Measurements from ENCODE around the gene PADI4. TPM values are rescaled to one million over a fixed set of nuclear protein-coding genes. Genes with fewer than 3 reads are reported as not detected.
A peak's percentile ranks its signal among the peaks of the same experiment; 100 is the strongest.
"Not testable (repeated sequence)": the region's sequence is repeated elsewhere in the genome, so short reads cannot be mapped to it uniquely, and the experiment has no call there.

The PADI4 gene
- total and polyA plus RNA-seq, 2 of the 8 experiments (the other 6 are each of a cell fraction or from before 2014, with no cell fraction given) = 0.29 TPM; not detected in 1

DNA sequence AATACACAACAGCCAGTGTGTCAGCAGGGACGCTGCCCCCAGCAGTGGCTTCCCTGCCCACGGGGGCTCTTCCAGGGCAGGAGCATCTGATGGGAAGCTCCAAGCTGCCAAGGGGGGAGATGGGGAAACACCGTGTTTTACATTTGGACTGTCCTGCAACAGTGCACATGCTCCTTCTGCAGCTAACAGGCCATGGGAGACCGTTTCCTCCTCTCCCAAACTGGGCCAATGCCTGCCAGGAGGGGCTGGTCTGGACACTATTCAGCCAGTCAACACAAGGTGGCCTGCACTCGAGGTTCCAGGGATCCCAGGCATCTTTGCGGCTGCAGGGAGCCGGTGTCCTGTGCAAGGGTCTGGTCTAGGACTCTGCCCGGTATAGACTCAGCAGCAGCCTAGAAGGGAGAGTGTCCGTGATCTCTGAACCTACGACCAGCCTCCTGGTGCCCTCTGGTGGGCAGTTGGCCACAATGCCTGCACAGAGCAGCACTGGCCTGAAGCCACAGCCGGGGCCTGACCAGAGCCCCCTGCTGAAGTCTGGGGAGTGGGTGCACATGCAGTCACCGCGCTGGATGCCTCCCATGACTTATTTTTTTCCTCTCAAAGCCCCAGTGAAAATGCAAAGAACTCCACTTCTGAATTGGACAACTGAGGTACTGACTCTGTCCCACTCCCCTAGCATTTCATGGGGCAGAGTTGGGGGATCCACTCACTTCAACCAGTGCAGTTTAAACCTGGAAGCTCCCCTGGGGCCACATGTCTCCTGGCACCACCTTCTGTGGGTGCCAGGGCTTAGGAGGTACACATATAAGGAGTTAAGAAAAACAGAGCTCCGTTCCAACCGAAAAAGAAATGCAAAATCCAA is 98.1 kb downstream of the PADI4 start (continued):
- TF ChIP-seq RAD21 (IDR thresholded peaks at IDR 0.05 in 1 of 2, conservative IDR thresholded peaks at IDR 0.05 in 1 of 2; ENCODE audit: low read depth in 2 of 2, low read length in 2 of 2) (peak; percentile 82 to 83), SUZ12 (IDR thresholded peaks at IDR 0.05; ENCODE audit: low read length) (no peak)

DNA sequence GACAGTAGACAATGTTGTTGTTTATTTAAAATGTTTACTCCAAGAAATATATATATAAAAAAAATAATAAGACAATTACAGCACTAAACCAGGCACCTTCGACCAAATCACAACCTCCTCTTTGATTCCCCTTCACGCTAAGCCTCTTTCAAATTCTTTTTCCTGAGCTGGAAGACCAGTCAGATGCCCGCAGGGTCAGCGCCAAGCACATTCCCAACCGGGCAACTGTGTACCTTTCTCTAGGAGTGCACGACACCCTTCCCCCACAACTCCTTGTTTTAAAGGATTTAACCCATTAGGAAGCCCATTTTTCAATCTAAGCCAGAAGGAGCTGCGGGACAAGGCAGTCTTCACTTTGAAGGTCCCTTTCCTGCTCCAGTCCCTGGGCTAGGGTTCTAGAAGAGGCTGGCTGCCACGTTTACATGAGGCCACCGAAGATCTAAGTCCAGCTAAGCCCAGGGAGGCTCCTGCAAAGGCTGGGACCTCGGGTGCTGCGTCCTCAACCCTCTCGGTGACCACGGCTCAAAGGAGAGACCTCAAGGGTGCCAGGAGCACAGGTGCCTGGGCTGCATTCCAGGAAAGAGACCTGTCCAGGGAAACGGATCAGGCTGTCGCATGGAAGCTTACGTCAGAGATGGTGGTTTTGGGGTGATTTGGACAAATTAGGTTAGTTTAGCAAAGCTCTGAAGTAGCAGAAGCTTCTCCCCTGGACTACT is 98.9 kb downstream of the PADI4 start:
- H3K79me2 ChIP-seq (ENCODE audit: control insufficient read depth in 1 of 2, insufficient read depth in 2 of 2, low read length in 2 of 2); H2AFZ ChIP-seq (ENCODE audit: low read length); H3K4ac ChIP-seq (replicated peaks; ENCODE audit: insufficient read length, low read depth, low read length); H2BK12ac ChIP-seq (ENCODE audit: low read depth, low read length); H3K4me2 ChIP-seq (ENCODE audit: insufficient read depth in 1 of 2, low read depth in 2 of 2, low read length in 2 of 2); H4K8ac ChIP-seq (ENCODE audit: extremely low read depth, insufficient read depth, low read length); H2BK5ac ChIP-seq (ENCODE audit: low read depth, low read length); FAIRE-seq; H3K9ac ChIP-seq (replicated peaks in 1 of 4; ENCODE audit: extremely low read depth in 1 of 4, low read depth in 3 of 4, low read length in 3 of 4); H3K56ac ChIP-seq (replicated peaks; ENCODE audit: insufficient read length, low read depth, low read length); H3K4me3 ChIP-seq (ENCODE audit: extremely low read depth in 1 of 4, insufficient read depth in 2 of 4, low read depth in 3 of 4, low read length in 4 of 4); DNase-seq (ENCODE audit: low read depth in 1 of 2, low spot score in 2 of 2); H2BK120ac ChIP-seq (replicated peaks; ENCODE audit: low read depth, low read length); H3K23me2 ChIP-seq (ENCODE audit: low read depth, low read length); H3K14ac ChIP-seq (ENCODE audit: insufficient read length); H4K91ac ChIP-seq (replicated peaks; ENCODE audit: insufficient read length, low read length); H3K18ac ChIP-seq (ENCODE audit: extremely low read depth, low read length); H2BK15ac ChIP-seq (ENCODE audit: low read length); H3K27me3 ChIP-seq (replicated peaks in 1 of 4; ENCODE audit: control insufficient read depth in 3 of 4, extremely low read depth in 1 of 4, insufficient read depth in 3 of 4, low read length in 3 of 4); H3K27ac ChIP-seq (ENCODE audit: low read depth, low read length); H2BK20ac ChIP-seq (ENCODE audit: low read length); H3K4me1 ChIP-seq (replicated peaks in 1 of 4; ENCODE audit: control insufficient read depth in 3 of 4, insufficient read depth in 4 of 4, low read length in 3 of 4); H3K9me3 ChIP-seq (ENCODE audit: insufficient read depth in 2 of 2, low read depth in 1 of 2, low read length in 1 of 2); H4K5ac ChIP-seq (ENCODE audit: insufficient read length, low read depth, low read length); H3K23ac ChIP-seq (ENCODE audit: insufficient read length); H2AK5ac ChIP-seq (ENCODE audit: low read depth, low read length); H3K79me1 ChIP-seq (ENCODE audit: low read depth, low read length): not testable (repeated sequence)
- H4K20me1 ChIP-seq (replicated peaks in 1 of 2; ENCODE audit: control insufficient read depth in 1 of 2, insufficient read depth in 2 of 2, low read length in 2 of 2) = peaks cover 14 to 20% of the 10 kb centered on the region in 2 experiments
- CTCF ChIA-PET (ENCODE audit: partially characterized antibody) = interaction anchor here (0.6 to 2.8 kb wide), 16 partner anchors 7 to 345 kb away, joined by 3 to 21 read pairs (median 4); partner anchors contain the start of gene PADI6
- H3K36me3 ChIP-seq (ENCODE audit: control insufficient read depth in 2 of 4, insufficient read depth in 4 of 4, low read length in 3 of 4) = peaks cover 18 to 48% (median 41%) of the 10 kb centered on the region in 4 experiments
- POLR2A ChIA-PET (ENCODE audit: partially characterized antibody) = interaction anchor here (0.6 to 10.0 kb wide), 11 partner anchors 9 to 167 kb away, joined by 3 to 116 read pairs (median 3); partner anchors contain the start of gene RCC2
- 96% methylated on average over 16 of the region's 16 CpGs; no CpG with 5 or more reads in 1 of the 2 experiments for WGBS, 2 experiments (ENCODE audit: extremely low coverage in 1 of 2, insufficient coverage in 1 of 2, insufficient read length in 1 of 2, insufficient replicate concordance in 2 of 2, low coverage in 1 of 2, low lambda C conversion rate in 2 of 2, missing lambda C conversion rate in 1 of 2)

Measured in H1 (cell line).